DMS153 (cell line): ENCODE results near the gene TMEM131.
"Not testable (repeated sequence)": the region's sequence is repeated elsewhere in the genome, so short reads cannot be mapped to it uniquely, and the experiment has no call there.

Experiments used
- DNase-seq: peaks from one replicate; lab custom pipeline; 2025; lab: John Stamatoyannopoulos, UW

TMEM131 gene

DNA sequence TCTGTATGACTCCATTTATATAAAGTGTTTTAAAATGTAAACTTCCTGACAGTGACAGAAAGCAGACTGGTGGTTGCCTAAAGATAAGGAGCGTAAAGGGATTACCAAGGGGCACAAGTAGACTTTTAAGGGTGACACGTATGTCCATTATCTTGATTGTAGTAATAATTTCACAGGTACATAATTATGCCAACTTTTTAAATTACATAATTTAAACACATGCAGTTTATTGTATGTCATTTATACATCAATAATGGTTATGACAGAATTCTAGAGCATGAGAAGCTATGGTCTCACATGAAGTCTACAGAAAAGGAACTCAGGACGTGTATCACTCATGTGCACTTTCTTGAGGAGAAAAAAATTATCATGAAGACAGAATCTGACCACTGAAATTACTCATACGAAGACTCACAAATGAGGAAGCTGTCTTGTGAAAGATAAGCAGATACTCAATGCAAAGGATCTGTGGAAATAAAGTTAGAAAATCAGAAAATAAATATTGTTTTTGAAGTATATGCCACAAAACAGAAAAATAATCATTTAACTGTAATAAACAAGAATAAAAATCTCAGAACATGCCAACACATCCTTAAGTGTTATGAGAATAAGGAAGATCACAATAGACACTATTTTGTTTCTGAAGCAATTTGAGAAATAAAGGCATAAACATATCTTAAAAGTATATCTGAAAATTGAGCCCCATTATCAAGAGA is 84.4 kb downstream of the TMEM131 start:
- DNase-seq: no peak

- no peak for DNase-seq
Observed at GRCh38 chr2:97910403-97911205, 85.1 kb downstream of the TMEM131 start.

- no peak for DNase-seq
Observed at GRCh38 chr2:97908208-97908676, 87.5 kb downstream of the TMEM131 start.

- DNase-seq: no peak
Observed at GRCh38 chr2:97907369-97908100, 88.2 kb downstream of the TMEM131 start.

GRCh38 chr2:97906307-97906706 is 89.4 kb downstream of the TMEM131 start:
- DNase-seq: no peak

DNA sequence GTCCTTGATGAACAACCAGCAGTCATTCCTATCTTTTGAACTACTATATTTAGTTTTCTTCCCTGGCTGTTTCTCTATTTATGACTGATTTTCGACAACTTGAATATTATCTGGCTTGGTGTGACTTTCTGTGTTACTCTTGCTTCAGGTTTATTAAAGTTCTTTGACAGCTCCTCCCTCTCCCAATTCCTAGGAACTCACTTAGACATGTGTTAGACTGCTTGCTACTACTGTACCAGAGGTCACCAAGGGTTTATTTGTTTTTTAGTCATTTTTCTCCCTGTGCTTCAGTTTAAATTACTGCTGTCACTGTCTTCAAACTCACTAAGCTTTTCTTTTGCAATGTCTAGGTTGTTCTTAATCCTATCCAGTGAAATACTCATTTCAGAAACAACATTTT is 90.5 kb downstream of the TMEM131 start:
- DNase-seq: no peak

DNA sequence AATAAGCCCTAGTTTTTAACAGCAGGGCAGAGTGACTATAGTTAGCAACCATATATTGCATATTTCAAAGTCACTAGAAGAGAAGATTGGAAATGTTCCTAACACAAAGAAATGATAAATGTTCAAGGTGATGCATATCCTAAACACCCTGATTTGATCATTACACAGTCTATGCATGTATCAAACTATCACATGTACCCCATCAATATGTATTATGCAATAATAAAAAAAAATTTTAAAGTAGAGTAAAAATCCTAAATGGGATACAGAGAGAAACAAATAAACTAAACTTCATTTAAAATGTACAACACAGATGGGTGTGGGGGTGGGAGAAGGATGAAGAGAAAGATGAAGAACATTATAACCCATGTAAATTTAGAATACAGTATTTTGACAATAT is 93.9 kb downstream of the TMEM131 start:
- DNase-seq: no peak

GRCh38 chr2:97900806-97901205 is 94.9 kb downstream of the TMEM131 start:
- no peak for DNase-seq

GRCh38 chr2:97893042-97893441 is 102.7 kb downstream of the TMEM131 start:
- DNase-seq: not testable (repeated sequence)

GRCh38 chr2:97891611-97892010 is 104.1 kb downstream of the TMEM131 start:
- DNase-seq: no peak

- no peak for DNase-seq
Observed at GRCh38 chr2:97889156-97889555, 106.6 kb downstream of the TMEM131 start.

DNA sequence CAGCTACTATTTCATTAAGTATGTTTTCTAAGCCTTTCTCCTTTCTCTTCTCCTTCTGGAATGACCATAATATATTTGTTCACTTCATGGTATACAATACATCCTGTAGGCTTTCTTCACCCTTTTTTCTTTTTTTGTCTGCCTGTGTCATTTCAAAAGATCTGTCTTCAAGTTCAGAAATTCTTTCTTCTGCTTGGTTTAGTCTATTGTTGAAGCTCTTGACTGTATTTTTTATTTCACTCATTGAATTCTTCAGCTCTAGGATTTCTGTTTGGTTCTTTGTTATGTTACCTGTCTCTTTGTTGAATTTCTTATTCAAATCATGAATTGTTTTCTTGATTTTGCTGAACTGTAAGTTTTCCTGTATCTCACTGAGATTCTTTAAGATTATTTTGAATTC is 109.9 kb downstream of the TMEM131 start:
- DNase-seq: no peak

DNA sequence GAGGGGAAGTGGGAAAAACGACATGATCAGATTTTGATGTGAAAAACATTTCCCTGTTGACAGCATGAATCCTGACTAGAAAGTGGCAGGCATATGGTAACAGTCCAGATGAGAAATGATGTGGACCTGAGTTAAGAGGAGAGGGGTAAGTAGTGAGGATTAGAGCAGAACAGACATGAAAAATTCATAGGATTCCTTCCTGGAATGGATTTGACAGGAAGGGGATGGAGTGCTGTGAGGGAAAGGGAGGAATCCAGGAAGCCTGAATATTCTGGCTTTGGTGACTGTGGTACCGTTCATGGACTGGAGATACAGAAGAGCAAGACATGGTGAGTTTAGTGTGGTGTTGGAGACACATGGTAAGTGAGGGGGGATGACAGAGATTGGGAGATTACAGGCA is 115.4 kb downstream of the TMEM131 start:
- no peak for DNase-seq

- DNase-seq: no peak
Observed at GRCh38 chr2:97878865-97879264, 116.9 kb downstream of the TMEM131 start.

DNA sequence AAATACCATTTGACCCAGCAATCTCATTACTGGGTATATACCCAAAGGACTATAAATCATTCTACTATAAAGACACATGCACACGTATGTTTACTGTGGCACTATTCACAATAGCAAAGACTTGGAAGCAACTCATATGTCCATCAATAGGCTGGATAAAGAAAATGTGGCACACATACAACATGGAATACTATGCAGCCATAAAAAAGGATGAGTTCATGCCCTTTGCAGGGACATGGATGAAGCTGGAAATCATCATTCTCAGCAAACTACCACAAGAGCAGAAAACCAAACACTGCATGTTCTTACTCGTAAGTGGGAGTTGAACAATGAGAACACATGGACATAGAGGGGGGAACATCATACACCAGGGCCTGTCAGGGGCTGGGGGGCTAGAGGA is 117.4 kb downstream of the TMEM131 start:
- DNase-seq: not testable (repeated sequence)

DNA sequence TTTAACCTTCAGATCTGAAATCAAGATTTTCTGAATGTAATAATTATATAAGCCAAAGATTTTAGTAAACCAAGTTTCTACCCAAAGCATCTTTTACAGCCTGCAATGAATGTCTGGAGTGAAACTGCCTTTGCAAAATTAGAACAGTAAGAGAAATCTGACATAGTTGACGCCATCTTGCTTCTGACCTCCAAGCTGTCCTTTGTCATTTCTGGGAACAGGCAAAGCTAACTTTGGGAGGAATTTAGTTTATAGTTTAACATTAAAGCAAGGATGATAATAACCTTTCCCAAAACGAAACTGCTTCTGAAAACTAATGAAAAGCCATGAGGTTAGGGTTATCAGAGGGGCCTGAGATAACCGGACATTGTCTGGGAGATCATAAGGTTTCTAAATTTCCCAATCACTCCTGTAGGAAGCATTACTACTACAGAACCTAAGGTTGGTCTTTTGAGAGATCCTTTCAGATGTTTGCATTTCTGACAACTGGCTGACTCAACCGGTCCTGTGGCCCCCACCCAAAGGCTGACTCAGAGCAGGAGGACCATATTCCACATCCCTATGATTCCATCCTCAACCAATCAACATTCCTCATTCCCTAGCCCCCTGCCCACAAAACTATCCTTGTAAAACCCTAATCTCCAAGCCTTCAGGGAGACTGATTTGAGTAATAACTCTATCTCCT is 124.5 kb downstream of the TMEM131 start:
- no peak for DNase-seq

GRCh38 chr2:97870396-97870843 is 125.3 kb downstream of the TMEM131 start:
- no peak for DNase-seq

- DNase-seq: no peak
Observed at GRCh38 chr2:97869722-97870346, 125.9 kb downstream of the TMEM131 start.

- DNase-seq: no peak
Observed at GRCh38 chr2:97868986-97869721, 126.6 kb downstream of the TMEM131 start.

GRCh38 chr2:97863829-97864228 is 131.9 kb downstream of the TMEM131 start:
- DNase-seq: no peak

GRCh38 chr2:97861177-97861576 is 134.6 kb downstream of the TMEM131 start:
- no peak for DNase-seq
